Esophagus squamous epithelium (tissue), 5 donors: Measurements from ENCODE around the gene CXCL17. TPM values are rescaled to one million over a fixed set of nuclear protein-coding genes. Genes with fewer than 3 reads are reported as not detected.
A peak's percentile ranks its signal among the peaks of the same experiment; 100 is the strongest.

Experiments
- DNase-seq: peaks from one replicate; lab custom pipeline; 2025; lab: John Stamatoyannopoulos, UW
- H3K27ac ChIP-seq, 4 donors: fragments of 200-600 bp; sonication (generic); one replicate each; pipeline ENCODE4 v1.5.1; 2016 to 2019; ENCODE audit warnings: mild to moderate bottlenecking in 1 of 4
- H3K27me3 ChIP-seq, 4 donors: fragments of 200-600 bp; sonication (generic); 1 replicate in 3 of 4; 2 replicates in 1 of 4; pipeline versions ENCODE4 v1.5.1 to v1.6.0; 2017 to 2021; ENCODE audit warnings: antibody characterized with exemption in 1 of 4
- H3K36me3 ChIP-seq, 3 donors: fragments of 200-600 bp; sonication (generic); one replicate each; pipeline ENCODE4 v1.5.1; 2016 to 2019
- H3K4me1 ChIP-seq, 3 donors: fragments of 200-600 bp; sonication (generic); one replicate each; pipeline ENCODE4 v1.5.1; 2017 to 2019
- H3K4me3 ChIP-seq, 4 donors: fragments of 200-600 bp; sonication (generic); 1 replicate in 3 of 4; 2 replicates in 1 of 4; pipeline ENCODE4 v1.5.1; 2016 to 2019; ENCODE audit warnings: mild to moderate bottlenecking in 2 of 4, moderate library complexity in 1 of 4
- H3K9me3 ChIP-seq, 3 donors: fragments of 200-600 bp; sonication (generic); one replicate each; pipeline ENCODE4 v1.5.1; 2016 to 2019
- POLR2A ChIP-seq, 4 donors: fragments of 450-650 bp; IDR thresholded peaks; one replicate each; pipeline ENCODE4 v1.6.1; 2017; ENCODE audit warnings: antibody characterized with exemption in 4 of 4, mild to moderate bottlenecking in 4 of 4, moderate library complexity in 3 of 4
- WGBS, 2 donors: methylation state at CpG; one replicate each; pipeline ENCODE4 v1.1.5; 2018; 5-methylcytosine and 5-hydroxymethylcytosine counted together
- intact Hi-C: fragments of 100-400 bp; cut with DNase I; formaldehyde crosslinking; loops from one replicate; pipeline ENCODE4 v1.15.0; 2022
- total RNA-seq, 4 donors: library from RNA; depleted of rRNA; stranded (reverse); fragments of >200 nt; gene quantifications; one replicate each; pipeline ENCODE4 v1.1.0, GENCODE V29; 2016
- TF ChIP-seq, protein P1 (sequence below), 6 experiments: fragments of 450-650 bp in 4 of 6; fragments of 200-600 bp in 2 of 6; sonication (generic) in 2 of 6; IDR thresholded peaks; one replicate each; pipeline ENCODE4 v1.5.1; 2016 to 2019; ENCODE audit warnings: antibody characterized with exemption in 6 of 6, mild to moderate bottlenecking in 4 of 6, moderate library complexity in 4 of 6
- donor health status: DM: yes; HTN: yes; CAD: no.

CXCL17 gene
- total RNA-seq, 4 donors from 2014 or later, result 19.3 to 97.7 (median 33.8) TPM

GRCh38 chr19:42469311-42470235, 26.8 kb upstream of the CXCL17 start:
- no peaks in the 10 kb centered on the region for H3K36me3 ChIP-seq
- no peaks in the 10 kb centered on the region for H3K27me3 ChIP-seq
- no peak overlapping the region for H3K4me3 ChIP-seq
- H3K9me3 ChIP-seq, result no peaks in the 10 kb centered on the region
- DNase-seq, result no peak
- intact Hi-C loops, result no loop called here
- 48 to 55% methylated on average over 8 of the region's 8 CpGs for WGBS, 2 donors
- H3K4me1 ChIP-seq, result peaks cover 0 to 33% (median 0%) of the 10 kb centered on the region in 3 donors
- TF ChIP-seq, protein P1, sequence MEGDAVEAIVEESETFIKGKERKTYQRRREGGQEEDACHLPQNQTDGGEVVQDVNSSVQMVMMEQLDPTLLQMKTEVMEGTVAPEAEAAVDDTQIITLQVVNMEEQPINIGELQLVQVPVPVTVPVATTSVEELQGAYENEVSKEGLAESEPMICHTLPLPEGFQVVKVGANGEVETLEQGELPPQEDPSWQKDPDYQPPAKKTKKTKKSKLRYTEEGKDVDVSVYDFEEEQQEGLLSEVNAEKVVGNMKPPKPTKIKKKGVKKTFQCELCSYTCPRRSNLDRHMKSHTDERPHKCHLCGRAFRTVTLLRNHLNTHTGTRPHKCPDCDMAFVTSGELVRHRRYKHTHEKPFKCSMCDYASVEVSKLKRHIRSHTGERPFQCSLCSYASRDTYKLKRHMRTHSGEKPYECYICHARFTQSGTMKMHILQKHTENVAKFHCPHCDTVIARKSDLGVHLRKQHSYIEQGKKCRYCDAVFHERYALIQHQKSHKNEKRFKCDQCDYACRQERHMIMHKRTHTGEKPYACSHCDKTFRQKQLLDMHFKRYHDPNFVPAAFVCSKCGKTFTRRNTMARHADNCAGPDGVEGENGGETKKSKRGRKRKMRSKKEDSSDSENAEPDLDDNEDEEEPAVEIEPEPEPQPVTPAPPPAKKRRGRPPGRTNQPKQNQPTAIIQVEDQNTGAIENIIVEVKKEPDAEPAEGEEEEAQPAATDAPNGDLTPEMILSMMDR (IDR thresholded peaks at IDR 0.05), result no peak
- no peak for TF ChIP-seq POLR2A (IDR thresholded peaks at IDR 0.05)
- H3K27ac ChIP-seq, result no peak overlapping the region

- TF ChIP-seq, protein P1 (IDR thresholded peaks at IDR 0.05), result no peak
- no peak for TF ChIP-seq POLR2A (IDR thresholded peaks at IDR 0.05)
- Histone ChIP-seq H3K27me3 (no peaks in the 10 kb centered on the region), H3K36me3 (no peaks in the 10 kb centered on the region), H3K4me1 (peaks cover 0 to 33% (median 0%) of the 10 kb centered on the region in 3 donors), H3K27ac (no peak overlapping the region), H3K4me3 (no peak overlapping the region), H3K9me3 (no peaks in the 10 kb centered on the region)
- DNase-seq, result no peak
- intact Hi-C loops, result no loop called here
- 22 to 35% methylated on average over 3 of the region's 3 CpGs for WGBS, 2 donors
These were observed 25.6 kb upstream of the CXCL17 start for GRCh38 chr19:42468273-42468796.

GRCh38 chr19:42467183-42467760, 24.5 kb upstream of the CXCL17 start:
- Histone ChIP-seq H3K36me3 (no peaks in the 10 kb centered on the region), H3K9me3 (no peaks in the 10 kb centered on the region), H3K27me3 (no peaks in the 10 kb centered on the region), H3K27ac (no peak overlapping the region), H3K4me1 (peaks cover 0 to 32% (median 0%) of the 10 kb centered on the region in 3 donors), H3K4me3 (no peak overlapping the region)
- intact Hi-C loops, result no loop called here
- 60 to 63% methylated on average over 5 of the region's 5 CpGs for WGBS, 2 donors
- no peak for DNase-seq
- TF ChIP-seq, protein P1 (IDR thresholded peaks at IDR 0.05), result no peak
- no peak for TF ChIP-seq POLR2A (IDR thresholded peaks at IDR 0.05)

GRCh38 chr19:42466521-42467182, 23.9 kb upstream of the CXCL17 start:
- WGBS, 2 donors, result 59 to 85% methylated on average over 5 of the region's 5 CpGs
- intact Hi-C loops, result no loop called here
- H3K4me1 ChIP-seq, result peaks cover 0 to 31% (median 0%) of the 10 kb centered on the region in 3 donors
- H3K9me3 ChIP-seq, result no peaks in the 10 kb centered on the region
- H3K27ac ChIP-seq, result peak overlapping the region in 1 of 4 donors; percentile 1
- no peak overlapping the region for H3K4me3 ChIP-seq
- no peaks in the 10 kb centered on the region for H3K36me3 ChIP-seq
- TF ChIP-seq, protein P1 (IDR thresholded peaks at IDR 0.05), result no peak
- TF ChIP-seq POLR2A (IDR thresholded peaks at IDR 0.05), result no peak
- DNase-seq, result no peak
- H3K27me3 ChIP-seq, result no peaks in the 10 kb centered on the region
